Non-pigmented ciliary epithelial cell (primary cell): ENCODE measurements around the gene MAOA.
"Not testable (repeated sequence)": the region's sequence is repeated elsewhere in the genome, so short reads cannot be mapped to it uniquely, and the experiment has no call there.

ENCODE experiments used
- DNase-seq: peaks from one replicate; pipeline ENCODE4 v3.0.0-alpha.2; 2010; ENCODE audit warnings: low read depth

MAOA gene

GRCh38 chrX:43717161-43717560, 61.1 kb downstream of the MAOA start:
- no peak for DNase-seq

DNA sequence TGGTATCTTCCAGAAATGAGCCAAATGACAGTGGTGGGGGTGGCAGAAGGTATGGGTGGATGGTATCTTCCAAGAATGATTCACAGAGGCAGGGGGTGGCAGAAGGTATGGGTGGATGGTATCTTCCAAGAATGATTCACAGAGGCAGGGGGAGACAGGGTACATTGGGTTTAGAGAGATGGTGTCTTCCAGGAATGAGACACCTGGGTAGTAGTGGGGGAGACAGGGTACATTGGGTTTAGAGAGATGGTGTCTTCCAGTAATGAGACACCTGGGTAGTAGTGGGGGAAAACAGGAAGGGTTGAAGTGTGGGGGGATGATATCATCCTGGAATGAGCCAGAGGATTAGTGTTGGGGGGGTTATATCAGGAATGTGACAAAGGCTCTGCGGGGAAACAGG, 62.0 kb downstream of the MAOA start:
- no peak for DNase-seq

DNA sequence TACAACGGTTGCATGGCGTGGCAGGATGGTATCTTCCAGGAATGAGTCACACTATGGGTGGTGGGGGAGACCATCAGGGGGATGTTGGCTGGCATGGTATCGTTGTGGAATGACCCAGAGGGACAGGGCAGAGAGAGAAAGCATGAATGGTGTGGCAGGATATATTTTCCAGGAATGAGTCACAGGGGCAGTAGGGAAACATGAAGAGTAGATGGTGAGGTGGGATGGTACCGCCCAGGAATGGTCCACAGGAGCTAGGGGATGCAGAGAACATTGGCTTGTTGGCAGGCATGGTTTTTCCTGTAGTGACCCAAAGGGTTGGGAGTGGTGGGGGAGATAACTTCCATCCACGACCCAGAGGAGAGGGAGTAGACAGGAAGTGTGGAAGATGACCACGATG, 62.4 kb downstream of the MAOA start:
- DNase-seq, result no peak

- no peak for DNase-seq
Measured at GRCh38 chrX:43718956-43719355, 62.9 kb downstream of the MAOA start.

DNA sequence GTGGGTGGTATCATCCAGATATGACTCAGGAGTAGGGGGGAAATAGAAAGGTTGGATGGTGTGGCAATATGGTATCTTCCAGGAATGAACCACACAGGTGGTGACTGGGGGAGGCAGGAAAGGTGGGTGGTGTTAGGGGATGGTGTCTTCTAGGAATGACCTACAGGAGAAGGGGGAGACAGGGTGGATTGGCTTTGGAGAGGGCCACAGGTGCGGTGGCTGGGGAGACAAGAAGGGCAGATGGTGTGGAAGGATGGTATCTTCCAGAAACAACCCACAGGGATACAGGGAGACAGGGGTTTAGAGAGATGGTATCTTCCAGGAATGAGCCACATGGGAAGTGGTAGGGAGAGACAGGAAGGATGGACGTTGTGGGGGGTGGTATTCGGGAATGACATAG, 64.0 kb downstream of the MAOA start:
- no peak for DNase-seq

- no peak for DNase-seq
Measured at GRCh38 chrX:43720961-43721360, 64.9 kb downstream of the MAOA start.

DNA sequence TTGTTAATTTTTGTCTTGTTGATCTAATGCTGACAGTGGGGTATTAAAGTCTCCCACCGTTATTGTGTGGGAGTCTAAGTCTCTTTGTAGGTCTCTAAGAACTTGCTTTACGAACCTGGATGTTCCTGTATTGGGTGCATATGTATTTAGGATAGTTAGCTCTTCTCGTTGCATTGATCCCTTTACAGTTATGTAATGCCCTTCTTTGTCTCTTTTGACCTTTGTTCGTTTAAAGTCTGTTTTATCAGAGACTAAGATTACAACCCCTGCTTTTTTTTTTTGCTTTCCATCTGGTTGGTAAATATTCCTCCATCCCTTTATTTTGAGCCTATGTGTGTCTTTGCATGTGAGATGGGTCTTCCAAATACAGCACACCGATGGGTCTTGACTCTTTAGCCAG, 69.1 kb downstream of the MAOA start:
- not testable (repeated sequence) for DNase-seq

DNA sequence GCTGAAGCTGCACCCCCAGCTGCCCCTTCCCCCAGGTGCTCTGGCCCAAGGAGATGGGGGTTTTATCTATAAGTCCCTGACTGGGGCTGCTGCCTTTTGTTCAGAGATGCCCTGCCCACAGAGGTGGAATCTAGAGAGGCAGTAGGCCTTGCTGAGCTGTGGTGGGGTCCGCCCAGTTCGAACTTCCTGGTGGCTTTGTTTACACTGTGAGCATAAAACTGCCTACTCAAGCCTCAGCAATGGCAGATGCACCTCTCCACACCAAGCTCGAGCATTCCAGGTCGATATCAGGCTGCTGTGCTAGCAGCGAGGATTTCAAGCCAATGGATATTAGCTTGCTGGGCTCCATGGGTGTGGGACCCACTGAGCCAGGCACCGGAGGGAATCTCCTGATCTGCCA, 71.2 kb downstream of the MAOA start:
- not testable (repeated sequence) for DNase-seq

DNA sequence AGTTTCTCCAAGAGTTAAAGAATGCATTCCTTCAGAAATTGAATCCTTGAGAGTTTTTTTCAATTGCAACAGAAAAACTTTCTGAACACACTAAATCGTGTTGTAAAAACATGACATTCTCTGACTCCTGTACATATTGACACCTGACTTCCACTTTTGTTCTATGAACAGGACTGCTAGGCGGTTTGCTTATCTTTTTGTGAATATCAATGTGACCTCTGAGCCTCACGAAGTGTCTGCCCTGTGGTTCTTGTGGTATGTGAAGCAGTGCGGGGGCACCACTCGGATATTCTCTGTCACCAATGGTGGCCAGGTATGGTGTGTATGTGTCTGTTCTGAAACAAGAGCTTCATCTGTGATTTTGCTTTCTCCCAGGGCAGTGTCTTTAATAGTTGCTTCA, 71.9 kb downstream of the MAOA start:
- no peak for DNase-seq

- no peak for DNase-seq
Measured at GRCh38 chrX:43728966-43729365, 72.9 kb downstream of the MAOA start.

GRCh38 chrX:43731086-43731485, 75.0 kb downstream of the MAOA start:
- DNase-seq, result no peak

- no peak for DNase-seq
Measured at GRCh38 chrX:43733699-43734098, 77.6 kb downstream of the MAOA start.

DNA sequence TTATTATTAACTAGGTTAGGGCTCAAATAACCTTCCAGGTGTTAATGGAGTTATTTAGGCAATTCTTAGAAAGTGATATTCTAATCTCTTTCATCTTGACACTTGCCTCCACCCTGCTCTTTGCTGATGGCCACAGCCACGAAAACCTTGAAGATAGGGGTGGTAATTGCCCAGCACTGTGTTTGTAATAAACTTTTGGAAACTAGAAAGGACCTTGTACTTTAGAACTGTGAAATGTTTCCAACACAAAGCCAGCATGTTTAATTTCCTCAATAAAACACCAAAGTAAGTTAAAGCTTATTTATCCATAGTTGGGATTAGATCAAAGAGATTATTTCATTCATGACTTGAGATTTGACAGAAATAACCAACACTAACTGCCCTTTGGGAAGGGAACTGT, 78.3 kb downstream of the MAOA start:
- no peak for DNase-seq

GRCh38 chrX:43735534-43735933, 79.4 kb downstream of the MAOA start:
- no peak for DNase-seq

GRCh38 chrX:43735957-43736356, 79.9 kb downstream of the MAOA start:
- DNase-seq, result no peak

- no peak for DNase-seq
Measured at GRCh38 chrX:43741843-43742573, 85.9 kb downstream of the MAOA start.

DNA sequence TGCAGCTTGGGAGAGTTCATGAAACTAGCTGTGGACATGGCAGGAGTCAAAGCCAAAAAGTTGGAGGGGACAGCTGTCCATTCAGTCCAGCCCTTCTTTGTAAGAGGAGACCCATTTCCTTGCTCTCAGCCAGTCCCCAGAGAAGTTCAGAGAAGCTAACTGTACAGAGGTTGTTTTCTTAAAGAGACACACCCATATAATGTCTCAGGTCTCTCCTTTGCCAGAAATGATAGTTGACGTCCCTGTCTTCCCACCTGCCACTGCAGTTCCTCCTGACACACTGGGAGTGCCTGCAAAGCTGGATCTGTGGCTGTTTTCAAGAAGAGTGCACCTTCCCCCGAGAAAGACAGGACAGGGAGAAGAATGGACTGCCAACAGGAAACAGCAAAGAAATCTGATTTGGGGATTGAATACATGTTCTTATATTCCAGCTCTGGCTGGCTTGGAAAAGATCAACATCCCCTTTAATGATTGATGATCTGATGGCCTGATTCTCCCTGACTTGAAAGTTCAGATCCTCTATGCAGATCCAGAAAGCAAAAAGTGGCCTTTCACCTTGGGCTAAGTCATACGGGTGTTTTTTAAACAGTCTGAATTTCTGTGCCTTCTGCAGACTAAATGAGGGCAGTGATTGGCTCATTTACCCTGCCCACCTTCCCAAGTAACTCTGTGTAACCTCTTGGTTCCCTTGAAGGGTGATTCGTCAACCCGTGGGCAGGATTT, 87.2 kb downstream of the MAOA start:
- no peak for DNase-seq

- DNase-seq, result no peak
Measured at GRCh38 chrX:43744284-43744683, 88.2 kb downstream of the MAOA start.

- no peak for DNase-seq
Measured at GRCh38 chrX:43745938-43746721, 90.0 kb downstream of the MAOA start.

GRCh38 chrX:43747476-43747875, 91.4 kb downstream of the MAOA start:
- DNase-seq, result no peak

DNA sequence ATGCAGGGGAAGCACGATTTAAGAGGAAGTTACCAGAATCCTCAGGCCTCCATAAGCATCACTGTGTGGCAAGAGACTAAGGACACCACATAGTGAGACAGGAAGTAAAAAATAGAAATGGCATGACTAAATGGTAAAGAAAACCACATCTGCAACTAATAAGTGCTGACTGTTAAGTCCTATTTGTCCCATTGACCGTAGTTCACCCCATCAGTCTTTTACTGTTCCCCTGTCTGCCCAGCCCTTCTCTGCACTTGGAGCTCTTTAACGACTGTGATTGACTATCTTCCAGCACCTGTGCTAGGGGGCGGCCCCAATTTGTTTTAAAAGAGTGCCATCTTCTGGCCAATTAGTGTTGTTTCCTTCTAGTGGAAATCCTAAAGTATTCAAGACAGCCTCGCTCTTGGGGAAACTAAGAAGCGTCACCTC, 94.2 kb downstream of the MAOA start:
- DNase-seq, result no peak

DNA sequence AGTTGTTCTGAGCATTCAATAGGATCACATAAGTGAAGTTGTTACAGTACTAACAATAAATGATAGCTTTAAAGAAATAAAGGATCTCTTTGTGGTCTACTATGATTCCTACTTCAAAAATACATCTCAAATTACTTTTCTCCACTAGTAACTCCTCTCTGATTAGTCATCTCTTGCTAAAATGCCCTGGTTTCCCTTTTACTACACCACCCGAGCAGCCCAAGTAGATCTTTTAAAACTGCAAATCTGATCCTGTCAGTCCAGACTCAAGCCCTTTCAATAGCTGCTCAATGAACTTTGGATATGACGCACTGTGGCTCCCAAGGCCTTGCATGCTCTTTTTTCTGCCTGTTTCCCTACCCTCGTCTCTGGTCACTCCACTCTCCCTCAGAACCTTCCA, 97.5 kb downstream of the MAOA start:
- DNase-seq, result no peak

GRCh38 chrX:43756076-43756475, 100.0 kb downstream of the MAOA start:
- DNase-seq, result no peak
